Stimulated activated naive CD4-positive, alpha-beta T cell treated with Interleukin-2 at 50 U/mL for 16 hours (primary cell): ENCODE data around the gene ITGAL.

ENCODE experiments used
- DNase-seq: peaks from one replicate; lab custom pipeline; 2025; lab: John Stamatoyannopoulos, UW

ITGAL gene

DNA sequence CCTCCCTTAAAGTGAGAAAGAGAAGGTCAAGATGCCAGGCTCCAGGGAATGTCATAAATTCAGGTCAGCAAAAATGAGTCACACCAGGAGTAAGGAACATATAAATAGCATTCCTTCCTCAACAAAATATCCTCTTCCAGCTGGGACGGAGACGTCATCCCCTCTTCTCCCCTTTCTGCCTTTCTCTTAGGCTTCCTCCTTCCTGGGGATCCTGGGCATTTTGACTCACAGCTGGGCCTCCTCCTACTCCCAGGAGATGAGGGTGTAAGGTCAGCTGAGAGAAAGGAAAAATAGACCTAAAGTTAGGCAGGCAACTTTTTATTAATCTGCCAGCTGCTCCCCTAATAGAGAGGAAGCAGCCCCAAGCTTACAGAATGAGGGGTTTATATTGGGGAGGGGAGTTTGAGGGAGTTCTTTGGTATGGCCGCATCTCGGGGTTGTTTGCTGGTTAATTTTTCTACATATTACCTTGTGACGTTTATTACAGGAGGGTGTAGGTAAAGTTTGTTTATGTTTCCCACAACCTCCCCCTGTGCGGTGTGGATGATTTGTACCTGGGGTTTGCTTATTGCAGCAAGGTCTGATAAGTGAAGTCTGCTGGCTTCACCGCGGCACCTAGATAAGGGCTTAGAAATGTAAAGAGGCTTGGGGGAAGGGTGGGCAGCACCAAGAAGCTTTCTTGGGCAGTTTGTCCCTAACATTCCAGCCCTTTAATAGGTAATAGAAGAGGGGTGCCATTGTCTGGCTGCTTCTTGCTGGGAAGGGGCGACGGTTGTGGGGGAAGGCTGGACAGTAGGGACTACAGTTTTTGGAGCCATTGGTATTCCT, 69.2 kb downstream of the ITGAL start:
- DNase-seq = no peak

DNA sequence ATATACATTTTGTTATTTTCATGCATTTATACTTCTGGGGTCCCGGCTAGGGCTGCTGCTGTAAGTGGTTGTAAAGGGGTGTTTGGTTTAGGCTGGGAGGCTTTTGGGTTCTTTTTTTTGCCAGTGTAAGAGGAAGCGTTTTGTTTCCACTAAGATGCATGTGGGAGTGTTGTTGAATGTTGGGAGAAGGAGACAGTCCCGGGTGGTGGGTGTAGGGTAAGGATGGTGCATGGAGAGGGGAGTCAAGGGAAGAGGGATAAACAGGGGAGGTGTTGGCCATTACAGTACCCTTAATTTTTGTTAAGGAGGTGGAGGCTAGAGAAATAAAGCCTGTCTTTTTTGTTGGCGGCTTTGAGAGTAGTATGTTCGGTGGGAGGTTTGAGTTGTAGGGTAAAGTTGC, 70.5 kb downstream of the ITGAL start:
- no peak for DNase-seq

DNA sequence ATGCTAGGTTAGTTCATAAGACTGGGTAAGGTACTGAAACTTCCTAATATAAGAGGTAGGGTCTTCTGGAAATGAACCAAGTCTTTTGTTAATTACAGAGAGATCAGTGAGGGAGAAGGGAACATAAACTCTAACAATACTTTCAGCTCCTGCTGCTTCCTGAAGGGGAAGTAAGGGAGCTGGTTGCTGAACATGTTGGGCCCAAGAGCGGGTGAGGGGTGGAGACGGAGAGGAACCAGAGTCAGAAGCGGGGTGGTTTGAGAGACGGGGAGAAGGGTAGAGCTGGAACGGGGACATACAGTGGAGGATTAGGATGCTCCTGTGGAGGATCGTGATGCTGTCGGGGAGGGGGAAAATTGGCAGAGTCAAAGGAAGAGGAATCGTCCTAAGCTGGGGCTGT, 73.6 kb downstream of the ITGAL start:
- DNase-seq = no peak

DNA sequence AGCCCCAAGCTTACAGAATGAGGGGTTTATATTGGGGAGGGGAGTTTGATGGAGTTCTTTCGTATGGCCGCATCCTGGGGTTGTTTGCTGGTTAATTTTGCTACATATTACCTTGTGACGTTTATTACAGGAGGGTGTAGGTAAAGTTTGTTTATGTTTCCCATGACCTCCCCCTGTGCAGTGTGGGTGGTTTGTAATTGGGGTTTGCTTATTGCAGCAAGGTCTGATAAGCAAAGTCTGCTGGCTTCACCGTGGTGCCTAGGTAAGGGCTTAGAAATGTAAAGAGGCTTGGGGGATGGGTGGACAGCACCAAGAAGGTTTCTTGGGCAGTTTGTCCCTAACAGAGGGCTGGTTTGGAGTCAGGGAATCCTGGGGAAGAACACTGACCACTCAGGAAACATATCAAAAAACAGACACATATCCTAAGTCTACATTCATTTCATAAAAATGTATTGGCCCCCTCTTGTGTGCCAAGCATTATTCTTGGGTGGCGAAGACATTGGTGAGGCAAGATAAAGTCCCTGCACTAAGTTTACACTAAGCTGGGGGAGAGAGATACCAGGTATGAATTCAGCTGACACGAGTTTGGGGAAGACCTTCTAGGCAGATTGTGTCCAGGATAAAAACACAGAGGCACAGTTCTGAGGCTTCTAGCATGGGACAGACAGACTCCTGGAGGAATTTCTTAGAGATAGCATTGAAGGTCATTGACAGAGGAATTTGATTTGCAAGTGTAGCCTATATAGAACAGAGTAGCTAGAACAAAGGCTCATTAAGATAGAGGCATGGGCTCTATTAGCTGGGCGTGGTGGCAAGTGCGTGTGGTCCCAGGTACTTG, 76.1 kb downstream of the ITGAL start:
- no peak for DNase-seq

GRCh38 chr16:30551781-30552180, 79.2 kb downstream of the ITGAL start:
- peak; percentile 69 for DNase-seq

DNA sequence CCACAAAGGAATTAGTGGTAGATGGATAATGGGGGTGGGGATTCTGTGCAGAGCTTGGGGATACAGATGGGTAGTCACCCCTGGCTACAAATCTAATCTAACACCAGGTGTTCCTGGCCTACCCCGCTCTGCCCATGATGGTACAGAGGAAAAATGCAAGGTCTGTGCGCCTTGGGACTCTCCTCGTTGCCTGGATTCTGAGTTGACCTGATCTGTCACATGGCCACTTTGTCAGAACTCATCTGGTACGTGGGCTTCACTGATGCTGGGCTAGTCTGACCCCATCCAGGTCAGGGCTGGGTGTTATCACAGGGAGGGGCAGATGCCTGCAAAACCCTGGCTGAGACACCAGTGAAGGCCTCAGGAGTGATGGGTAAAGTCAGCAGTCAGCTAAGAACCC, 80.4 kb downstream of the ITGAL start:
- DNase-seq = no peak

GRCh38 chr16:30553393-30553899, 80.9 kb downstream of the ITGAL start:
- no peak for DNase-seq

DNA sequence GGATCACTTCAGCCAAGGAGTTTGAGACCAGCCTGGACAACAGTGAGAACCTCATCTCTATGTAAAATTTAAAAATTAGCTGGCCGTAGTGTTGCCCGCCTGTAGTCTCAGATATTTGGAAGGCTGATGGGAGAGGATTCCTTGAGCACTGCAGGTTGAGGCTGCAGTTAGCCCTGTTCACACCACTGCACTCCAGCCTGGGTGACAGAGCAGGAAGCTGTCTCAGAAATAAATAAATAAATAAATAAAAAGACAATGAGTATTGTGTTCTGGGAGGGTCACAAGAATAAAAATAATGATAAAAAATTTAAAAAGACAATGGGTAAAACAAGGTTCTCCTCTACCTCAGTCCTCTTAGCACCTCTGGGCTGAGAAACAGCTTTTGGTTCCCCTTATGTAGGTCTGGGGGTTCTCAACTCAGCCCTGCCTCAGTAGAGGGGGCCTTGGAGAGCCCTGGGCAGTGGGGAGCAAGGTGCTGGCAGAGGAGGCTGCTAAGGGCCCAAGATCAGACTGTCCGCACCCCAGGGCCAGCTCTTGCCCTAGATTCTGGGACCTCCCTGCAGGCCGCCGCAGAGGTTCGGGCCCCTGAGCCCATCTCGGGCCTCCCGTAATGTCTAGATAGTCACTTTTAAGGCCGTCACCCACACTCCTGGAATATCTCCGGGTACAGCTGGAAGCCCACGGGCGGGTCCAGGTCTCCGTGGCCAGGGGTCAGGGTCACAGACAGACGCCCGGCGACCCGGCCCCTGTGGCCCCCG, 82.2 kb downstream of the ITGAL start:
- DNase-seq = no peak

- DNase-seq = no peak
Observed at GRCh38 chr16:30555315-30556124, 83.0 kb downstream of the ITGAL start.

- DNase-seq = no peak
Observed at GRCh38 chr16:30556125-30556473, 83.6 kb downstream of the ITGAL start.

GRCh38 chr16:30557707-30557956, 85.1 kb downstream of the ITGAL start:
- DNase-seq = no peak

GRCh38 chr16:30557957-30558788, 85.6 kb downstream of the ITGAL start, which contains the start of gene ZNF764:
TSS of gene ZNF764 (minus strand) at chr16:30558374. CDS start at chr16:30558182, 192 bp downstream.
- peak; percentile 98 for DNase-seq

DNA sequence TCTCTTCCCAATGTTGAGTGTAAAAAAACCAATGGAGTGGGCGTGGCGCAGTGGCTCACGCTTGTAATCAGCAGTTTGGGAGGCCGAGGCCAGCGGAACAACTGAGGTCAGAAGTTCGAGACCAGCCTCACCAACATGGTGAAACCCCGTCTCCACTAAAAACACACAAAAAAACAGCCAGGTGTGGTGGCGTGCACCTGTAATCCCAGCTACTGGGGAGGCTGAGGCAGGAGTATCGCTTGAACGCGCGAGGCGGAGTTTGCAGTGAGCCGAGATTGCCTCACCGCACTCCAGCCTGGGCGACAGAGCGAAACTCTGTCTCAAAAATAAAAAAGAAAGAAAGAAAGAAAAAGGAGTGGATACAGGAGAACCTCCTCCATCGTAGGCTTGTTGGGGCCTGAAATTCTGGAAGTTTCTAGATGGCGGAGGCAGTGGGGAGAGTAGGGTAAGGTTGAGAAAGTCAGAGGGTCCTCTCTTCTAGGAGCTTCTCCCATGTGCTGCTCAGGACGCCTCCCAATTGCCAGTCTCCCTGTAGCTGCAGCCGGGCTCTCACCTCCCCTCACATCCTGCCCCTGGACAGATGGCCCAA, 86.3 kb downstream of the ITGAL start:
- no peak for DNase-seq

DNA sequence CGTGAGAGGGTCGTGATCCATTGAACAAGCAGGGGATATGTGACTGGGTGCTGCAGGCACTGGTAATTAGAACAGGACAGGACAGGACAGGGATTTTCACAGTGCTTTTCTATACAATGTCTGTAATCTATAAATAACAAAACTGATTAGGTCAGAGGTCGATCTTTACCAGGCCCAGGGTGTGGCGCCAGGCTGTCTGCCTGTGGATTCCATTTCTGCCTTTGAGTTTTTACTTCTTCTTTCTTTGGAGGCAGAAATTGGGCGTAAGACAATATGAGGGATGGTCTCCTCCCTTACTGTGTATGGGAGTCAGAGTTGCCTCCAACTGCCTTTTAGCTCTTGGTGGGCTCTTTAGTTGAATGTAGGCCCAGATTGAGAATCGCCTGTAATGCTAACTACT, 87.1 kb downstream of the ITGAL start:
- no peak for DNase-seq

- peak; percentile 7 for DNase-seq
Observed at GRCh38 chr16:30561089-30561816, 88.7 kb downstream of the ITGAL start.

- no peak for DNase-seq
Observed at GRCh38 chr16:30562021-30562420, 89.5 kb downstream of the ITGAL start.

DNA sequence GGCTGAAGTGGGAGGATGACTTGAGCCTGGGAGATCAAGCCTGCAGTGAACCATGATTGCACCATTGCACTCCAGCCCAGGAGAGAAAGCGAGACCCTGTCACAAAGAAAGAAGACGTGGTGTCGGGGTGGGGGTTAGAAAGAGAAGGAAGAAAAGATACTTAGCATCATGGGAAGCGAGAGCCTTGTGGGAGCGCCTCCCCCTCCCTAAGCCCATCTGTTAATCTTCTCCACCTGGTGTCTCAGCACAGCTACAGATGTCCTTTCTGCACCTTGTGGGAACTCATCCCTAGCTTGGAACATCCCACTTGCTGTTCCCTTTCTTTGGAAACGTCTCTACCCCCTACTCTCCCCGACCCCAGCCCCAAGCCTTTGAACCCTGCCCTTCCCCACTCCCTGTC, 93.0 kb downstream of the ITGAL start:
- no peak for DNase-seq

GRCh38 chr16:30565984-30566383, 93.4 kb downstream of the ITGAL start:
- no peak for DNase-seq

DNA sequence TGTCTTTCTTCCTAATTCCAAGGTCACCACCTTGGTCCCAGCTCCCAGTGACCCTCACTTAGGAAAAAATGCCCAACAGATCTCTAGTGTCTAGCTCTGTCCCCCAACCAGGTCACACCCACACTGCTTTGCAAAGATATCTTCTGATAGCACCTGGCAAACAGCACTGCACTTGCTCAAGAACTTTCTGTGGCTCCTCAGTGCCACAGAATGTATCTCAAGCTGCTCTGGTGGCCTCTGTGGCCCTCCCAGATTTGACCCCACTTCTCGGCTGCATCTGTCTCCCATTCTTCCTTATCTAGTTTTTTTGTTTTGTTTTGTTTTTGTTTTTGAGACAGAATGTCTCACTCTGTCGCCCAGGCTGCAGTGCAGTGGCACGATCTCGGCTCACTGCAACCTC, 94.0 kb downstream of the ITGAL start:
- no peak for DNase-seq
